ENCODE measurements around the gene GAGE12J.
A peak's percentile ranks its signal among the peaks of the same experiment; 100 is the strongest.
"Not testable (repeated sequence)": the region's sequence is repeated elsewhere in the genome, so short reads cannot be mapped to it uniquely, and the experiment has no call there.

The GAGE12J gene, protein sequence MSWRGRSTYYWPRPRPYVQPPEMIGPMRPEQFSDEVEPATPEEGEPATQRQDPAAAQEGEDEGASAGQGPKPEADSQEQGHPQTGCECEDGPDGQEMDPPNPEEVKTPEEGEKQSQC

GRCh38 chrX:49321737-49322136 is at the start of gene GAGE12J:
TSS of gene GAGE12J (plus strand) at chrX:49322037. CDS start at chrX:49323194, 1,157 bp downstream.
- H3K27ac ChIP-seq (ENCODE audit: extremely low read depth, low read depth, low read length); H3K9me3 ChIP-seq (ENCODE audit: control insufficient read depth, insufficient read depth, low read depth, low read length); H3K4me1 ChIP-seq (ENCODE audit: control insufficient read depth, insufficient read depth, low read length); H3K36me3 ChIP-seq (ENCODE audit: control insufficient read depth in 2 of 2, insufficient read depth in 1 of 2, low read length in 2 of 2); H3K4me3 ChIP-seq (ENCODE audit: low read depth, low read length); CTCF ChIA-PET; POLR2A ChIA-PET: not testable (repeated sequence)

DNA sequence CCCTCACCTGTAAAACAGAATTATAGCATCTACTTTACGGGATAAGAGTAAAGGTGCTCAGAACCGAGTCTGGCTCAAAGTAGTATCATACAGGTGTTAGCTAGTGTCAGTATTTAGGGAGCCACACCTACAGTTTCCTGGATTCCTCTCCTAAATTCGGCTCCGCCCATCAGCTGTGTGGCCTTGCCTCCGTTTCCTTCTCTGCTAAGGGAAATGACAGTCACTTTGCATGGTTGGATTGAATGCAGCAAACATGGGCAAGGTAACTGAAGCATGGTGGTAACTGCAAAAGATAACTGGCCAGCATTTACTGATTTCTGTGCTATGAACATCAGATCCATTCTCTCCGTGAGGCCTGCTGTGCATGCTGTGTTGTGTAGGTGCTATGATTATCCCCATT is 49.4 kb upstream of the GAGE12J start:
- no peaks in the 10 kb centered on the region; the same call in 1 of the 2 replicates for H3K4me1 ChIP-seq (ENCODE audit: control insufficient read depth, insufficient read depth, low read length)
- CTCF ChIA-PET = no interaction called here
- H3K27ac ChIP-seq (ENCODE audit: extremely low read depth, low read depth, low read length) = no peak overlapping the region
- H3K4me3 ChIP-seq (ENCODE audit: low read depth, low read length) = no peak overlapping the region
- POLR2A ChIA-PET = interaction anchor here (0.7 kb wide), 2 partner anchors 479 to 813 kb away, joined by 3 to 4 read pairs; no protein-coding TSS in a partner anchor
- H3K9me3 ChIP-seq (ENCODE audit: control insufficient read depth, insufficient read depth, low read depth, low read length) = no peaks in the 10 kb centered on the region
- peaks cover 0 to 3% of the 10 kb centered on the region in 2 experiments; a peak in 1 of 3 replicates for H3K36me3 ChIP-seq (ENCODE audit: control insufficient read depth in 2 of 2, insufficient read depth in 1 of 2, low read length in 2 of 2)
- TF ChIP-seq ZNF292 (tag by site-specific recombination; IDR thresholded peaks at IDR 0.05; ENCODE audit: borderline replicate concordance, low read depth) (no peak), MYNN (tag by site-specific recombination; IDR thresholded peaks at IDR 0.05; ENCODE audit: borderline replicate concordance) (no peak), ZNF830 (tag by site-specific recombination; IDR thresholded peaks at IDR 0.05; ENCODE audit: low read depth) (no peak), ZNF121 (tag by site-specific recombination; IDR thresholded peaks at IDR 0.05) (no peak), BCL11B (tag by site-specific recombination; IDR thresholded peaks at IDR 0.05; ENCODE audit: low read depth) (no peak), ZBTB1 (tag by site-specific recombination; IDR thresholded peaks at IDR 0.05) (no peak), ZNF112 (tag by site-specific recombination; IDR thresholded peaks at IDR 0.05) (no peak), ZNF530 (tag by site-specific recombination; IDR thresholded peaks at IDR 0.05; ENCODE audit: low read depth) (no peak), ZNF18 (tag by site-specific recombination; IDR thresholded peaks at IDR 0.05) (no peak), ZNF133 (tag by site-specific recombination; IDR thresholded peaks at IDR 0.05) (no peak), ZNF571 (tag by site-specific recombination; IDR thresholded peaks at IDR 0.05) (no peak), EGR2 (tag by site-specific recombination; IDR thresholded peaks at IDR 0.05; ENCODE audit: low read depth) (no peak), TSHZ1 (tag by site-specific recombination; IDR thresholded peaks at IDR 0.05; ENCODE audit: borderline replicate concordance) (no peak)
- TF ChIP-seq, protein P1, sequence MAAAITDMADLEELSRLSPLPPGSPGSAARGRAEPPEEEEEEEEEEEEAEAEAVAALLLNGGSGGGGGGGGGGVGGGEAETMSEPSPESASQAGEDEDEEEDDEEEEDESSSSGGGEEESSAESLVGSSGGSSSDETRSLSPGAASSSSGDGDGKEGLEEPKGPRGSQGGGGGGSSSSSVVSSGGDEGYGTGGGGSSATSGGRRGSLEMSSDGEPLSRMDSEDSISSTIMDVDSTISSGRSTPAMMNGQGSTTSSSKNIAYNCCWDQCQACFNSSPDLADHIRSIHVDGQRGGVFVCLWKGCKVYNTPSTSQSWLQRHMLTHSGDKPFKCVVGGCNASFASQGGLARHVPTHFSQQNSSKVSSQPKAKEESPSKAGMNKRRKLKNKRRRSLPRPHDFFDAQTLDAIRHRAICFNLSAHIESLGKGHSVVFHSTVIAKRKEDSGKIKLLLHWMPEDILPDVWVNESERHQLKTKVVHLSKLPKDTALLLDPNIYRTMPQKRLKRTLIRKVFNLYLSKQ (tag by site-specific recombination; IDR thresholded peaks at IDR 0.05; ENCODE audit: borderline replicate concordance) = no peak

GRCh38 chrX:49273181-49273727 is 48.6 kb upstream of the GAGE12J start:
- POLR2A ChIA-PET = interaction anchor here (0.7 kb wide), 1 partner anchor 1437 kb away, joined by 3 read pairs; no protein-coding TSS in a partner anchor
- H3K36me3 ChIP-seq (ENCODE audit: control insufficient read depth in 2 of 2, insufficient read depth in 1 of 2, low read length in 2 of 2) = peaks cover 0 to 3% of the 10 kb centered on the region in 2 experiments; a peak in 1 of 3 replicates
- CTCF ChIA-PET = no interaction called here
- no peak overlapping the region for H3K27ac ChIP-seq (ENCODE audit: extremely low read depth, low read depth, low read length)
- no peaks in the 10 kb centered on the region for H3K9me3 ChIP-seq (ENCODE audit: control insufficient read depth, insufficient read depth, low read depth, low read length)
- H3K4me1 ChIP-seq (ENCODE audit: control insufficient read depth, insufficient read depth, low read length) = no peaks in the 10 kb centered on the region; the same call in 1 of the 2 replicates
- no peak overlapping the region for H3K4me3 ChIP-seq (ENCODE audit: low read depth, low read length)
- TF ChIP-seq EGR2 (tag by site-specific recombination; IDR thresholded peaks at IDR 0.05; ENCODE audit: low read depth) (0 out of 2 replicates have a peak, but pooled peaks have one; percentile 10), ZNF555 (tag by site-specific recombination; conservative IDR thresholded peaks at IDR 0.05) (no peak)

Measured in HEK293 (cell line).